Natural killer cell (primary cell): ENCODE measurements around the gene RSRC1. TPM values are rescaled to one million over a fixed set of nuclear protein-coding genes. Genes with fewer than 3 reads are reported as not detected.

Source experiments
- ATAC-seq, 3 donors: fragments of 150-1000 bp in 2 of 3; fragments of 200-7000 bp in 1 of 3; cut with Tn5 transposase; 1 replicate in 1 of 3; 2 replicates in 2 of 3; pipeline ENCODE4 v1.10.0; 2021; ENCODE audit warnings: mild to moderate bottlenecking in 2 of 3, moderate library complexity in 2 of 3
- DNase-seq, 2 donors: peaks; one replicate each; pipeline versions ENCODE4 v3.0.0 to v3.0.0-alpha.2; 2013 to 2021; ENCODE audit warnings: mixed read lengths in 1 of 2
- H3K27ac ChIP-seq: one replicate; pipeline ENCODE4 v1.5.1; 2013; ENCODE audit warnings: mild to moderate bottlenecking, low read length
- H3K27me3 ChIP-seq: one replicate; pipeline ENCODE4 v1.6.1; 2013; ENCODE audit warnings: low read length; ENCODE audit not compliant: control insufficient read depth, insufficient read depth
- H3K36me3 ChIP-seq: one replicate; pipeline ENCODE4 v1.6.1; 2013; ENCODE audit warnings: low read length; ENCODE audit not compliant: control insufficient read depth, insufficient read depth
- H3K4me1 ChIP-seq: one replicate; pipeline ENCODE4 v1.6.1; 2013; ENCODE audit warnings: low read length; ENCODE audit not compliant: control insufficient read depth, insufficient read depth
- H3K4me3 ChIP-seq: one replicate; pipeline ENCODE4 v1.5.1; 2013; ENCODE audit warnings: low read length
- H3K9me3 ChIP-seq: one replicate; pipeline ENCODE4 v1.6.1; 2013; ENCODE audit warnings: low read length; ENCODE audit not compliant: control insufficient read depth, insufficient read depth
- H3K27ac Mint-ChIP-seq, 2 donors: one replicate each; pipeline ENCODE4 v1.8.0; 2022; ENCODE audit warnings: mild to moderate bottlenecking in 2 of 2, mixed read lengths in 2 of 2, moderate library complexity in 1 of 2
- H3K27me3 Mint-ChIP-seq, 2 donors: one replicate each; pipeline ENCODE4 v1.8.0; 2022; ENCODE audit warnings: low read depth in 2 of 2, mixed read lengths in 2 of 2
- H3K36me3 Mint-ChIP-seq: one replicate; pipeline ENCODE4 v1.8.0; 2022; ENCODE audit warnings: mixed read lengths
- H3K4me1 Mint-ChIP-seq, 2 donors: one replicate each; pipeline ENCODE4 v1.8.0; 2022; ENCODE audit warnings: mixed read lengths in 2 of 2
- H3K4me3 Mint-ChIP-seq: one replicate; pipeline ENCODE4 v1.8.0; 2022; ENCODE audit warnings: mild to moderate bottlenecking, moderate library complexity, mixed read lengths
- H3K9me3 Mint-ChIP-seq, 2 donors: one replicate each; pipeline ENCODE4 v1.8.0; 2022; ENCODE audit warnings: mixed read lengths in 2 of 2
- WGBS: methylation state at CpG from one replicate; pipeline ENCODE4 v1.1.7; 2013; ENCODE audit warnings: missing lambda C conversion rate; ENCODE audit not compliant: insufficient coverage; 5-methylcytosine and 5-hydroxymethylcytosine counted together
- intact Hi-C: fragments of 100-400 bp; cut with micrococcal nuclease; formaldehyde crosslinking; loops from one replicate; pipeline ENCODE4 v1.14.2; 2022
- total RNA-seq, 4 donors: library from RNA; stranded (reverse); fragments of 120-200 nt in 1 of 4; gene quantifications; one replicate each; pipeline versions ENCODE4 v1.2.3 to v1.2.4, GENCODE V29; 2013 to 2022
- TF ChIP-seq, protein P1 (sequence below): fragments of 200-600 bp; IDR thresholded peaks from one replicate; pipeline ENCODE4 v1.8.0; 2022; ENCODE audit warnings: antibody characterized with exemption

Gene RSRC1
- total RNA-seq, 3 donors from 2014 or later (not counting 1 experiment from before 2014, with no cell fraction given), result 37.3 to 41.1 (median 37.6) TPM

DNA sequence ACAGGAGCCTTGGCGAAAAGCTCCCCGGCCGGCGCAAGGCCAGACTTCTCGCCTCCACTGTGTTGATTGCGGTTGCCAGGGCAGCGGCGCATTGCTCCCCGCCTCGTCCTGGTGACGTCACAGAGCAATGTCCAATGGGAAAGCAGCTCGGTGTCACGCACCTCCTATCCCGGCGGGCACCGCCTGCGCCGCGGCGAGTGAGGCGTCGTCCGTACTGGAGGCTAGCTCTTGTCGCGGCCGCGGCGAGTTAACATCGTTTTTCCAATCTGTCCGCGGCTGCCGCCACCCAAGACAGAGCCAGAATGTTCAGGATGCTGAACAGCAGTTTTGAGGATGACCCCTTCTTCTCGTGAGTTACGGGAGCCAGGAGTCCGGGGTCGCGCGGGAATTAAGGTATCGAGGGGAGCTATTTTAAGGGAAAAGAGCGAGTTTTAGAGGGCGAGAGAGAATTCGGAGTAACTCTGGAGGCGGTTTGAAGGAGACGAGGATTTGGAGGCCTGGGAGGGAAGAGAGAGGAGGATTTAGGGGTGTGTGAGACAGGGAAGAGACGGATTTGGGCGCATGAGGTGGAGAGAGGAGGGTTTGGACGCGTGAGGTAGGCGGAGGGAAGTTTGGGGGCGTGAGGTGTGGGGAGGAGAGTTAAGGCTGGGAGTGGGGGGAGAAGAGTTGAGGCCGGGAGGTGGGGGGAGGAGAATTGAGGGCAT lies 461.3 kb downstream of the RSRC1 start, which contains the start of gene MLF1:
TSS of gene MLF1 (plus strand) at position 196 of the 704 bp plus-strand sequence. CDS start at position 303, 107 bp downstream.
- Histone ChIP-seq H3K36me3 (no peaks in the 10 kb centered on the region), H3K4me3 (peak within 1 kb of the TSS; percentile 17), H3K9me3 (no peaks in the 10 kb centered on the region), H3K4me1 (peaks cover 12% of the 10 kb centered on the region), H3K27ac (no peak within 1 kb of the TSS), H3K27me3 (no peaks in the 10 kb centered on the region)
- H3K27ac Mint-ChIP-seq, result peak within 1 kb of the TSS; percentile 72 to 84
- no peaks in the 10 kb centered on the region for H3K36me3 Mint-ChIP-seq
- H3K9me3 Mint-ChIP-seq, result peaks cover 0 to 3% of the 10 kb centered on the region in 2 donors
- TF ChIP-seq, protein P1, sequence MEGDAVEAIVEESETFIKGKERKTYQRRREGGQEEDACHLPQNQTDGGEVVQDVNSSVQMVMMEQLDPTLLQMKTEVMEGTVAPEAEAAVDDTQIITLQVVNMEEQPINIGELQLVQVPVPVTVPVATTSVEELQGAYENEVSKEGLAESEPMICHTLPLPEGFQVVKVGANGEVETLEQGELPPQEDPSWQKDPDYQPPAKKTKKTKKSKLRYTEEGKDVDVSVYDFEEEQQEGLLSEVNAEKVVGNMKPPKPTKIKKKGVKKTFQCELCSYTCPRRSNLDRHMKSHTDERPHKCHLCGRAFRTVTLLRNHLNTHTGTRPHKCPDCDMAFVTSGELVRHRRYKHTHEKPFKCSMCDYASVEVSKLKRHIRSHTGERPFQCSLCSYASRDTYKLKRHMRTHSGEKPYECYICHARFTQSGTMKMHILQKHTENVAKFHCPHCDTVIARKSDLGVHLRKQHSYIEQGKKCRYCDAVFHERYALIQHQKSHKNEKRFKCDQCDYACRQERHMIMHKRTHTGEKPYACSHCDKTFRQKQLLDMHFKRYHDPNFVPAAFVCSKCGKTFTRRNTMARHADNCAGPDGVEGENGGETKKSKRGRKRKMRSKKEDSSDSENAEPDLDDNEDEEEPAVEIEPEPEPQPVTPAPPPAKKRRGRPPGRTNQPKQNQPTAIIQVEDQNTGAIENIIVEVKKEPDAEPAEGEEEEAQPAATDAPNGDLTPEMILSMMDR, result no peak
- H3K27me3 Mint-ChIP-seq, result peaks cover 25 to 32% of the 10 kb centered on the region in 2 donors
- WGBS, result 3% methylated on average over 51 of the region's 51 CpGs
- DNase-seq, result peak; percentile 61 to 92
- peak; percentile 89 to 97 (median 91) for ATAC-seq
- H3K4me3 Mint-ChIP-seq, result peak within 1 kb of the TSS; percentile 93
- intact Hi-C loops, result no loop called here
- peaks cover 12 to 13% of the 10 kb centered on the region in 2 donors for H3K4me1 Mint-ChIP-seq

DNA sequence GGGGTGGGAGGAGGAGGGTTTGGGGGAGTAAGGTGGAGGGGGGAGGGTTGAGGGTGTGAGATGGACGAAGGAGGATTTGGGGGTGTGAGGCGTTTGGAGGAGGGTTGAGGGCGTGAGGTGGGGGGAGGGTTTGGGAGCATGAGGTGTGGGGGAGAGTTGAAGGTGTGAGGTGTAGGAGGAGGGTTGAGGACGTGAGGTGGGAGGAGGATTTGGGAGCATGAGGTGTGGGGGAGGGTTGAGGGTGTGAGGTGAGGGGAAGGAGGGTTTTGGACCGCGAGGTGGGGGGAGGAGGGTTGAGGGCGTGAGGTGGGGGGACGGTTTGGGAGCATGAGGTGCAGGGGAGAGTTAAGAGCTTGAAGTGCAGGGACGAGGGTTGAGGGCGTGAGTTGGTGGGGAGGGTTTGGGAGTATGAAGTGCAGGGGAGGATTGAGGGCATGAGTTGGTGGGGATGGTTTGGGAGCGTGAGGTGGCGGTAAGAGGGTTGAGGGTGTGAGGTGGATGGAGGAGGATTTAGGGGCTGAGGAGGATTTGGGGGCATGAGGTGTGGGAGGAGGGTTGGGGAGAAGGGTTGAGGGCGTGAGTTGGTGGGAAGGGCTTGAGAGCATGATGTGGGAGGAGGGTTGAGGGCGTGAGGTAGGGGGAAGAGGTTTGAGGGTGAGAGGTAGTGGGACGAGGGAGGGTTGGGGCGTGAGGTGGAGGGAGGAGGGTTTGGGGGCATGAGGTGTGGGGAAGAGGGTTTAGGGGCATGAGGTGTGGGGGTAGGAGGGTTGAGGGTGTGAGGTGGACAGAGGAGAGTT lies 462.3 kb downstream of the RSRC1 start:
- H3K27me3 Mint-ChIP-seq, result peaks cover 25 to 32% of the 10 kb centered on the region in 2 donors
- Histone ChIP-seq H3K27ac (no peak overlapping the region), H3K27me3 (no peaks in the 10 kb centered on the region), H3K9me3 (no peaks in the 10 kb centered on the region), H3K4me1 (peaks cover 12% of the 10 kb centered on the region), H3K4me3 (no peak overlapping the region), H3K36me3 (no peaks in the 10 kb centered on the region)
- H3K9me3 Mint-ChIP-seq, result peaks cover 0 to 3% of the 10 kb centered on the region in 2 donors
- H3K4me3 Mint-ChIP-seq, result peak overlapping the region; percentile 31
- intact Hi-C loops, result no loop called here
- DNase-seq (peak in 1 of 2 donors; percentile 12), ATAC-seq (no peak)
- TF ChIP-seq, protein P1, result no peak
- H3K4me1 Mint-ChIP-seq, result peaks cover 12 to 13% of the 10 kb centered on the region in 2 donors
- H3K27ac Mint-ChIP-seq, result peak overlapping the region in 1 of 2 donors; percentile 14
- WGBS, result 88% methylated on average over 15 of the region's 16 CpGs
- no peaks in the 10 kb centered on the region for H3K36me3 Mint-ChIP-seq

DNA sequence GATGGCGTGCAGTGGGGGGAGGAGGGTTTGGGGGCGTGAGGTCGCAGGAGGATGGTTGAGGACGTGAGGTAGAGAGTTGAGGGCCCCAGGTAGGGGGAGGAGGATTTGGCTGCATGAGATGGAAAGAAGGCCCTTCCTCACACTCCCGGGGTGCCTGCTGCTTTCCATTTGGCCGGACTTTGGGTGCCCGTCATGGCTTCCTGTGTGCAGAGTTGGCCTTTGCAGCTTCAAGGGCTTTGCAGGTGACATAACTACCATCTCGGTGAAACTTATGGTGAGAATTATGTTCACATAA lies 462.8 kb downstream of the RSRC1 start:
- DNase-seq (no peak), ATAC-seq (no peak)
- WGBS, result 85% methylated on average over 8 of the region's 8 CpGs
- H3K27ac Mint-ChIP-seq, result peak overlapping the region in 1 of 2 donors; percentile 14
- H3K9me3 Mint-ChIP-seq, result peaks cover 0 to 3% of the 10 kb centered on the region in 2 donors
- intact Hi-C loops, result no loop called here
- H3K36me3 Mint-ChIP-seq, result no peaks in the 10 kb centered on the region
- H3K27me3 ChIP-seq, result no peaks in the 10 kb centered on the region
- peaks cover 25 to 29% of the 10 kb centered on the region in 2 donors for H3K27me3 Mint-ChIP-seq
- peaks cover 12 to 13% of the 10 kb centered on the region in 2 donors for H3K4me1 Mint-ChIP-seq
- no peak overlapping the region for H3K4me3 ChIP-seq
- H3K9me3 ChIP-seq, result no peaks in the 10 kb centered on the region
- TF ChIP-seq, protein P1, result no peak
- peaks cover 12% of the 10 kb centered on the region for H3K4me1 ChIP-seq
- no peaks in the 10 kb centered on the region for H3K36me3 ChIP-seq
- H3K27ac ChIP-seq, result no peak overlapping the region
- peak overlapping the region; percentile 25 for H3K4me3 Mint-ChIP-seq
